Caco-2 (cell line): ENCODE data around the gene PCDH12. TPM values are rescaled to one million over a fixed set of nuclear protein-coding genes. Genes with fewer than 3 reads are reported as not detected.

Source experiments
- BruUV-seq: library from RNA; stranded (reverse); fragments of 400-500 nt; replicated peaks from 2 replicates; lab custom pipeline; 2021; lab: Mats Ljungman, UMichigan
- CTCF ChIA-PET: fragments of 300-600 bp; sonication (Branson Sonifier 250); formaldehyde crosslinking; loops from one replicate; lab custom pipeline; 2022; ENCODE audit warnings: antibody characterized with exemption; lab: Charles Lee
- POLR2A ChIA-PET: fragments of 300-600 bp; sonication (Branson Sonifier 250); formaldehyde crosslinking; loops from one replicate; lab custom pipeline; 2022; ENCODE audit warnings: antibody characterized with exemption; lab: Charles Lee
- DNase-seq, 2 experiments: peaks; one replicate each; pipeline versions ENCODE4 v3.0.0 to v3.0.0-alpha.2; 2020 to 2022
- H3K27me3 ChIP-seq: replicated peaks from 2 replicates; pipeline ENCODE4 v1.6.0; 2011; ENCODE audit warnings: low read length; ENCODE audit not compliant: control insufficient read depth, insufficient read depth
- H3K36me3 ChIP-seq: 2 replicates; pipeline ENCODE4 v1.5.1; 2011; ENCODE audit warnings: low read length; ENCODE audit not compliant: control insufficient read depth, insufficient read depth
- H3K4me1 ChIP-seq: fragments of 250-450 bp; sonication (Bioruptor Pico); 2 replicates; pipeline ENCODE4 v1.5.1; 2020; ENCODE audit warnings: mild to moderate bottlenecking
- H3K4me3 ChIP-seq: 2 replicates; pipeline ENCODE4 v1.5.1; 2011; ENCODE audit warnings: low read depth, mild to moderate bottlenecking, control low read depth, low read length
- H3K9me3 ChIP-seq: fragments of 250-450 bp; sonication (Bioruptor Pico); 2 replicates; pipeline ENCODE4 v1.5.1; 2020; ENCODE audit warnings: mild to moderate bottlenecking, moderate library complexity
- H3K27ac Mint-ChIP-seq: one replicate; pipeline ENCODE4 v1.8.0; 2022; ENCODE audit warnings: mixed read lengths; ENCODE audit not compliant: unreplicated experiment
- H3K27me3 Mint-ChIP-seq: one replicate; pipeline ENCODE4 v1.8.0; 2022; ENCODE audit warnings: mixed read lengths; ENCODE audit not compliant: insufficient read depth, unreplicated experiment
- H3K36me3 Mint-ChIP-seq: one replicate; pipeline ENCODE4 v1.8.0; 2022; ENCODE audit warnings: mild to moderate bottlenecking, mixed read lengths; ENCODE audit not compliant: insufficient read depth, unreplicated experiment
- H3K4me1 Mint-ChIP-seq: one replicate; pipeline ENCODE4 v1.8.0; 2022; ENCODE audit warnings: low read depth, mixed read lengths; ENCODE audit not compliant: unreplicated experiment
- H3K4me3 Mint-ChIP-seq: one replicate; pipeline ENCODE4 v1.8.0; 2022; ENCODE audit warnings: mild to moderate bottlenecking, moderate library complexity, mixed read lengths; ENCODE audit not compliant: unreplicated experiment
- H3K9me3 Mint-ChIP-seq: one replicate; pipeline ENCODE4 v1.8.0; 2022; ENCODE audit warnings: mixed read lengths; ENCODE audit not compliant: unreplicated experiment
- intact Hi-C: fragments of 100-400 bp; cut with micrococcal nuclease; formaldehyde crosslinking; loops from one replicate; pipeline ENCODE4 v1.10.0; 2022; ENCODE audit not compliant: unreplicated experiment
- total RNA-seq: library from RNA; stranded (reverse); gene quantifications from 2 replicates; pipeline ENCODE4 v1.2.3, GENCODE V29; 2022
- TF ChIP-seq, protein P1 (sequence below), 2 experiments: fragments of 200-600 bp in 1 of 2; IDR thresholded peaks; 1 replicate in 1 of 2; 2 replicates in 1 of 2; pipeline versions ENCODE4 v1.5.1 to v1.8.0; 2011 to 2022; ENCODE audit warnings: antibody characterized with exemption in 1 of 2, control low read depth in 1 of 2, inconsistent platforms in 1 of 2, low read depth in 1 of 2, low read length in 1 of 2, mild to moderate bottlenecking in 1 of 2, moderate library complexity in 1 of 2; ENCODE audit not compliant: insufficient read depth in 1 of 2, severe bottlenecking in 1 of 2, unreplicated experiment in 1 of 2

PCDH12 gene
- total RNA-seq, 1 experiment from 2014 or later: not detected

DNA sequence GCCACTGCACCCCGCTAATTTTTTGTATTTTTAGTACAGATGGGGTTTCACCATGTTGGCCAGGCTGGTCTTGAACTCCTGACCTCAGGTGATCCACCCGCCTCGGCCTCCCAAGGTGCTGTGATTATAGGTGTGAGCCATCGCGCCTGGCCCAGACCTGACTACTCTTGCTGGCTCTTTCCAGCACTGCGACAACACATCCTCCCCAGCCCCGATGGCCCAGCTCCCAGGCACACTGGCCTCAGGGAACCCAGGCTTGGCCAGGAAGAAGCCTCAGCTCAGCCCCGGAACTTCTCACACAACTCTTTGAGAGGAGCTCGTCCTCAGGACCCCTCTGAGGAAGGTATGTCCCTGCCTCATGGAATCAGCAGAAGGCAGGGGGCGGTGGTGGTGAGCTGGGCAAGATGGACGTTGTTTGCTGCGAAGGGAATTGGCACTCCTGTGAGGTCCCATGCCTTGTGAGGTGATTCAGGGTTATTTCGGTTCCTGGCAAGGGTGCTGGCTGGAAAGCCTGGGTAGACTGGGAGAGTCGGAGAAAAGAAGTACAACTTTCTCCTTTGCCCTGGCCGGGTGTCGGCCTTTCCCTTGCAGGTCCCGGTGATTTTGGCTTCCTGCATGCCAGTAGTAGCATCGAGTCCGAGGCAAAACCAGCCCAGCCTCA, 28.5 kb downstream of the PCDH12 start:
- TF ChIP-seq, protein P1, sequence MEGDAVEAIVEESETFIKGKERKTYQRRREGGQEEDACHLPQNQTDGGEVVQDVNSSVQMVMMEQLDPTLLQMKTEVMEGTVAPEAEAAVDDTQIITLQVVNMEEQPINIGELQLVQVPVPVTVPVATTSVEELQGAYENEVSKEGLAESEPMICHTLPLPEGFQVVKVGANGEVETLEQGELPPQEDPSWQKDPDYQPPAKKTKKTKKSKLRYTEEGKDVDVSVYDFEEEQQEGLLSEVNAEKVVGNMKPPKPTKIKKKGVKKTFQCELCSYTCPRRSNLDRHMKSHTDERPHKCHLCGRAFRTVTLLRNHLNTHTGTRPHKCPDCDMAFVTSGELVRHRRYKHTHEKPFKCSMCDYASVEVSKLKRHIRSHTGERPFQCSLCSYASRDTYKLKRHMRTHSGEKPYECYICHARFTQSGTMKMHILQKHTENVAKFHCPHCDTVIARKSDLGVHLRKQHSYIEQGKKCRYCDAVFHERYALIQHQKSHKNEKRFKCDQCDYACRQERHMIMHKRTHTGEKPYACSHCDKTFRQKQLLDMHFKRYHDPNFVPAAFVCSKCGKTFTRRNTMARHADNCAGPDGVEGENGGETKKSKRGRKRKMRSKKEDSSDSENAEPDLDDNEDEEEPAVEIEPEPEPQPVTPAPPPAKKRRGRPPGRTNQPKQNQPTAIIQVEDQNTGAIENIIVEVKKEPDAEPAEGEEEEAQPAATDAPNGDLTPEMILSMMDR (IDR thresholded peaks at IDR 0.05; ENCODE audit: insufficient read depth in 1 of 2, low read depth in 1 of 2, low read length in 1 of 2, severe bottlenecking in 1 of 2, unreplicated experiment in 1 of 2): no peak
- no TSS peak for BruUV-seq
- Mint-ChIP-seq H3K36me3 (peaks cover 62% of the 10 kb centered on the region), H3K4me1 (no peaks in the 10 kb centered on the region), H3K27me3 (no peaks in the 10 kb centered on the region), H3K9me3 (no peaks in the 10 kb centered on the region), H3K4me3 (no peak overlapping the region), H3K27ac (no peak overlapping the region)
- H3K9me3 ChIP-seq: no peaks in the 10 kb centered on the region
- ChIA-PET CTCF (interaction anchor here (0.5 to 0.6 kb wide), 2 partner anchors 29 to 256 kb away, joined by 3 to 4 read pairs; no protein-coding TSS in a partner anchor), POLR2A (no interaction called here)
- H3K36me3 ChIP-seq: peaks cover 4% of the 10 kb centered on the region
- H3K4me3 ChIP-seq: no peak overlapping the region
- DNase-seq: no peak
- H3K4me1 ChIP-seq: no peaks in the 10 kb centered on the region
- no peaks in the 10 kb centered on the region for H3K27me3 ChIP-seq
- intact Hi-C loops: no loop called here

DNA sequence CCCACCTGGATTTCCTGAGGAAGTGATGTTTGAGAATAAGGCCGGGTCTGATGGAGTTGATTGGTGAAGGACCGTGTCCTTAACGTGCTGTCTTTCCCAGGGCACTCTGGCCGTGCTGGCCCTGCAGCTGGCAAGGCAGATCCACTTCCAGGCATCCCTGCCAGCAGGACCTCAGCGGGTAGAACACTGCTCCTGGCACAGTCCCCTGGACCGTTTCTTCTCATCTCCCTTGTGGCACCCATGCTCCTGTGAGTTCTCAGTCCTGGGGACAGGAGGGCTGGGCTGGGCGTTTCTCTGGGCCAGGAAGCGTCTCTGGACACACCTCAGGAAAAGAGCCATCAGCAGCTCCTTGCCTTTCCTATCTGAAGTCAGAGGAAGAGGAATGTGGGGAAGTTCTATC, 30.0 kb downstream of the PCDH12 start:
- CTCF ChIA-PET: no interaction called here
- H3K36me3 ChIP-seq: peaks cover 4% of the 10 kb centered on the region

DNA sequence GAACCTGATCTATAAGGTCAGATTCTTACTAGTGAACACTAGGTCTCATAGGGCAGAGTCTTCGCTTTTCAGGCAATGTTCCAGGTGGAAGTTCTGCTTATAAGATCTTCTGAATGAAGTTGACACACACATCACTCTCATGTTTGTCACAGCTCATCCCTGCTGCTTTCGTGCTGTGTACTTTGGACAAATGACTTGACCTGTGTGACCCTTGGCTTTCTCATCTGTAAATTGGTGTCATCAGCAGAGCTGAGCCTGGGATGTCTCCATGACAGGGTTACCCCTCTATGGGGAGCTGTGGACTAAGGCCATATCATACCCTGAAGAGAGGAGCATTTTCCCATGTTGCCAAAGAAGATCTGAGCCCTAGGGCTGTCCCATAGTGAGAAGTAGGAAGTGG, 31.6 kb downstream of the PCDH12 start:
- H3K4me1 Mint-ChIP-seq: peaks cover 7% of the 10 kb centered on the region
- H3K27me3 ChIP-seq: no peaks in the 10 kb centered on the region
- POLR2A ChIA-PET: no interaction called here
- CTCF ChIA-PET: no interaction called here
- H3K9me3 Mint-ChIP-seq: no peaks in the 10 kb centered on the region
- H3K36me3 Mint-ChIP-seq: peaks cover 47% of the 10 kb centered on the region
- no peak for DNase-seq
- no peak overlapping the region for H3K4me3 Mint-ChIP-seq
- no peak overlapping the region for H3K4me3 ChIP-seq
- intact Hi-C loops: no loop called here
- TF ChIP-seq, protein P1 (IDR thresholded peaks at IDR 0.05; ENCODE audit: insufficient read depth in 1 of 2, low read depth in 1 of 2, low read length in 1 of 2, severe bottlenecking in 1 of 2, unreplicated experiment in 1 of 2): no peak
- BruUV-seq: no TSS peak
- no peaks in the 10 kb centered on the region for H3K9me3 ChIP-seq
- peaks cover 4% of the 10 kb centered on the region for H3K36me3 ChIP-seq
- H3K27ac Mint-ChIP-seq: no peak overlapping the region
- H3K27me3 Mint-ChIP-seq: no peaks in the 10 kb centered on the region
- H3K4me1 ChIP-seq: peaks cover 5% of the 10 kb centered on the region; the same call in 1 of the 2 replicates

More for the DNA sequence above, 30.0 kb downstream of the PCDH12 start:
- POLR2A ChIA-PET: no interaction called here
- H3K9me3 Mint-ChIP-seq: no peaks in the 10 kb centered on the region
- H3K36me3 Mint-ChIP-seq: peaks cover 63% of the 10 kb centered on the region
- Histone ChIP-seq H3K4me1 (0 out of 2 replicates have a peak, but pooled peaks cover 3% of the 10 kb centered on the region), H3K9me3 (no peaks in the 10 kb centered on the region), H3K27me3 (no peaks in the 10 kb centered on the region), H3K4me3 (no peak overlapping the region)
- no peak overlapping the region for H3K4me3 Mint-ChIP-seq
- no peak overlapping the region for H3K27ac Mint-ChIP-seq
- BruUV-seq: no TSS peak
- no peaks in the 10 kb centered on the region for H3K27me3 Mint-ChIP-seq
- H3K4me1 Mint-ChIP-seq: peaks cover 7% of the 10 kb centered on the region
- intact Hi-C loops: no loop called here
- DNase-seq: no peak
- TF ChIP-seq, protein P1 (IDR thresholded peaks at IDR 0.05; ENCODE audit: insufficient read depth in 1 of 2, low read depth in 1 of 2, low read length in 1 of 2, severe bottlenecking in 1 of 2, unreplicated experiment in 1 of 2): no peak
